ENCODE measurements around the gene ERLEC1. TPM values are rescaled to one million over a fixed set of nuclear protein-coding genes. Genes with fewer than 3 reads are reported as not detected.
"Not testable (repeated sequence)": the region's sequence is repeated elsewhere in the genome, so short reads cannot be mapped to it uniquely, and the experiment has no call there.

Gene ERLEC1
- total RNA-seq, 4 donors from 2014 or later, result 34.4 to 54.1 (median 44.5) TPM

- Histone ChIP-seq H3K9me3 (peaks cover 0 to 6% (median 0%) of the 10 kb centered on the region in 3 donors), H3K36me3 (peaks cover 0 to 21% of the 10 kb centered on the region in 2 donors), H3K27ac (no peak overlapping the region), H3K27me3 (no peaks in the 10 kb centered on the region), H3K4me3 (no peak overlapping the region), H3K4me1 (peaks cover 0 to 13% (median 0%) of the 10 kb centered on the region in 3 donors)
- TF ChIP-seq EP300 (IDR thresholded peaks at IDR 0.05), result no peak
- no peak for TF ChIP-seq POLR2AphosphoS5 (IDR thresholded peaks at IDR 0.05)
- no peak for TF ChIP-seq CTCF (IDR thresholded peaks at IDR 0.05)
- no peak for TF ChIP-seq POLR2A (IDR thresholded peaks at IDR 0.05)
- peak; percentile 69 for ATAC-seq
- 67 to 75% methylated on average over 2 of the region's 2 CpGs for WGBS, 2 donors (ENCODE audit: low coverage in 1 of 2)
Measured at GRCh38 chr2:53755121-53755520, 31.7 kb upstream of the ERLEC1 start.

- WGBS, 2 donors (ENCODE audit: low coverage in 1 of 2), result 94 to 97% methylated on average over 7 to 11 of the region's 15 CpGs
- H3K27ac ChIP-seq, result no peak overlapping the region
- peaks cover 0 to 5% (median 0%) of the 10 kb centered on the region in 3 donors for H3K4me1 ChIP-seq
- peaks cover 0 to 6% (median 0%) of the 10 kb centered on the region in 3 donors for H3K9me3 ChIP-seq
- TF ChIP-seq CTCF (IDR thresholded peaks at IDR 0.05) (no peak), EP300 (IDR thresholded peaks at IDR 0.05) (no peak), POLR2A (IDR thresholded peaks at IDR 0.05) (no peak), POLR2AphosphoS5 (IDR thresholded peaks at IDR 0.05) (no peak)
- no peak for ATAC-seq
- no peak overlapping the region for H3K4me3 ChIP-seq
- peaks cover 0 to 24% of the 10 kb centered on the region in 2 donors for H3K36me3 ChIP-seq
- H3K27me3 ChIP-seq, result no peaks in the 10 kb centered on the region
Measured at GRCh38 chr2:53756644-53757043, 30.2 kb upstream of the ERLEC1 start.

GRCh38 chr2:53757206-53757605, 29.6 kb upstream of the ERLEC1 start:
- not testable (repeated sequence) for H3K27me3 ChIP-seq, H3K4me1 ChIP-seq, H3K27ac ChIP-seq, ATAC-seq, H3K4me3 ChIP-seq, H3K9me3 ChIP-seq
- H3K36me3 ChIP-seq, result peaks cover 0 to 25% of the 10 kb centered on the region in 2 donors
- WGBS, 2 donors (ENCODE audit: low coverage in 1 of 2), result 98 to 100% methylated on average over 1 to 9 of the region's 14 CpGs

GRCh38 chr2:53765767-53766166, 21.1 kb upstream of the ERLEC1 start:
- Histone ChIP-seq H3K27me3 (no peaks in the 10 kb centered on the region), H3K9me3 (no peaks in the 10 kb centered on the region), H3K4me3 (no peak overlapping the region), H3K27ac (no peak overlapping the region), H3K36me3 (peaks cover 0 to 15% of the 10 kb centered on the region in 2 donors), H3K4me1 (peaks cover 0 to 22% (median 5%) of the 10 kb centered on the region in 3 donors)
- no peak for ATAC-seq
- WGBS, 2 donors (ENCODE audit: low coverage in 1 of 2), result 83 to 100% methylated on average over 1 of the region's 1 CpG
- no peak for TF ChIP-seq CTCF (IDR thresholded peaks at IDR 0.05)
- no peak for TF ChIP-seq POLR2AphosphoS5 (IDR thresholded peaks at IDR 0.05)
- TF ChIP-seq EP300 (IDR thresholded peaks at IDR 0.05), result no peak
- no peak for TF ChIP-seq POLR2A (IDR thresholded peaks at IDR 0.05)

GRCh38 chr2:53767405-53768241, 19.2 kb upstream of the ERLEC1 start, which contains the start of gene CHAC2:
Gene CHAC2 (plus strand): TSS chr2:53767804. CDS start chr2:53767887, 83 bp downstream.
- TF ChIP-seq EP300 (IDR thresholded peaks at IDR 0.05), result no peak
- peak in 1 of 2 donors; percentile 19 for TF ChIP-seq POLR2A (IDR thresholded peaks at IDR 0.05)
- TF ChIP-seq POLR2AphosphoS5 (IDR thresholded peaks at IDR 0.05), result peak; percentile 39
- peak; percentile 37 to 58 (median 46) for TF ChIP-seq CTCF (IDR thresholded peaks at IDR 0.05)
- Histone ChIP-seq H3K4me1 (peaks cover 0 to 22% (median 5%) of the 10 kb centered on the region in 3 donors), H3K36me3 (peaks cover 0 to 9% of the 10 kb centered on the region in 2 donors), H3K27me3 (no peaks in the 10 kb centered on the region), H3K4me3 (peak within 1 kb of the TSS; percentile 82 to 89), H3K27ac (peak within 1 kb of the TSS; percentile 59 to 86 (median 78)), H3K9me3 (no peaks in the 10 kb centered on the region)
- ATAC-seq, result peak; percentile 92
- 0 to 3% methylated on average over 14 to 16 of the region's 46 CpGs for WGBS, 2 donors (ENCODE audit: low coverage in 1 of 2)
